HepG2 (cell line): ENCODE data around the gene TNFRSF18. TPM values are rescaled to one million over a fixed set of nuclear protein-coding genes. Genes with fewer than 3 reads are reported as not detected.

ENCODE experiments used
- ATAC-seq: fragments of 200-7000 bp; cut with Tn5 transposase; 3 replicates; pipeline ENCODE4 v1.9.1; 2020; ENCODE audit warnings: mild to moderate bottlenecking, moderate library complexity
- BruUV-seq: library from RNA; stranded (reverse); fragments of 400-500 nt; replicated peaks from 2 replicates; lab custom pipeline; 2021; lab: Mats Ljungman, UMichigan
- CTCF ChIA-PET: fragments of 300-600 bp; formaldehyde crosslinking; extraction: SDS; loops from one replicate; lab custom pipeline; 2021; ENCODE audit warnings: low total read pairs, inconsistent platforms, low intra/inter-chr PET ratio; lab: Yijun Ruan, JAX
- POLR2A ChIA-PET: fragments of 350-600 bp; sonication (Branson Sonifier 250); formaldehyde crosslinking; loops from one replicate; lab custom pipeline; 2020; ENCODE audit warnings: antibody characterized with exemption, inconsistent platforms; lab: Yijun Ruan, JAX
- DNase-seq: peaks from one replicate; pipeline ENCODE4 v3.0.0-alpha.2; 2015; ENCODE audit warnings: low spot score
- FAIRE-seq: peaks from 3 replicates; lab custom pipeline; 2011; peaks lifted over from hg19 to GRCh38; lab: Jason Lieb, UNC
- H2AFZ ChIP-seq: one replicate; pipeline ENCODE4 v1.6.1; 2011; ENCODE audit warnings: low read length, inconsistent platforms
- H3K27ac ChIP-seq: fragments of 300-600 bp; 3 replicates; pipeline ENCODE4 v1.8.0; 2011; ENCODE audit warnings: mixed run types, mild to moderate bottlenecking, mixed read lengths, low read length, inconsistent platforms; ENCODE audit not compliant: insufficient read depth; ENCODE audit errors: extremely low read length
- H3K27me3 ChIP-seq, 2 experiments: fragments of 200-600 bp in 1 of 2; 2 replicates in 1 of 2; 3 replicates in 1 of 2; pipeline versions ENCODE4 v1.6.0 to v1.8.0; 2011; ENCODE audit warnings: low read length in 2 of 2, mild to moderate bottlenecking in 2 of 2, moderate library complexity in 2 of 2, inconsistent platforms in 1 of 2; ENCODE audit not compliant: insufficient read depth in 2 of 2, control insufficient read depth in 1 of 2
- H3K36me3 ChIP-seq, 2 experiments: fragments of 200-600 bp in 1 of 2; replicated peaks in 1 of 2; 2 replicates in 1 of 2; 3 replicates in 1 of 2; pipeline versions ENCODE4 v1.5.1 to v1.8.0; 2011; ENCODE audit warnings: low read length in 2 of 2, inconsistent platforms in 1 of 2; ENCODE audit not compliant: insufficient read depth in 2 of 2, control insufficient read depth in 1 of 2
- H3K4me1 ChIP-seq: 2 replicates; pipeline ENCODE4 v1.5.1; 2012; ENCODE audit warnings: low read length, inconsistent platforms; ENCODE audit not compliant: insufficient read depth
- H3K4me2 ChIP-seq: 2 replicates; pipeline ENCODE4 v1.6.0; 2011; ENCODE audit warnings: low read depth, low read length, inconsistent platforms
- H3K4me3 ChIP-seq, 3 experiments: fragments of 200-600 bp in 1 of 3; sonication (generic), shearing (Covaris generic) in 1 of 3; replicated peaks in 1 of 3; 2 replicates each; pipeline ENCODE4 v1.5.1; 2011 to 2016; ENCODE audit warnings: low read length in 3 of 3, inconsistent platforms in 2 of 3, low read depth in 2 of 3, mild to moderate bottlenecking in 2 of 3, control low read depth in 1 of 3, mixed read lengths in 1 of 3; ENCODE audit not compliant: insufficient read depth in 1 of 3
- H3K79me2 ChIP-seq: one replicate; pipeline ENCODE4 v1.6.1; 2011; ENCODE audit warnings: low read length, inconsistent platforms; ENCODE audit not compliant: insufficient read depth
- H3K9ac ChIP-seq: 2 replicates; pipeline ENCODE4 v1.6.0; 2011; ENCODE audit warnings: mild to moderate bottlenecking, low read depth, low read length, inconsistent platforms; ENCODE audit not compliant: insufficient read depth
- H3K9me3 ChIP-seq: 2 replicates; pipeline ENCODE4 v1.5.1; 2012; ENCODE audit warnings: mild to moderate bottlenecking, low read length
- H4K20me1 ChIP-seq: 2 replicates; pipeline ENCODE4 v1.6.0; 2011; ENCODE audit warnings: inconsistent platforms, mild to moderate bottlenecking, low read length, moderate library complexity; ENCODE audit not compliant: insufficient read depth
- AGO1 ChIP-seq: fragments of 200-400 bp; formaldehyde crosslinking; IDR thresholded peaks from 2 replicates; pipeline ENCODE4 v1.6.1; 2017; ENCODE audit warnings: mild to moderate bottlenecking, low read depth, low read length, moderate library complexity; ENCODE audit not compliant: poor library complexity, severe bottlenecking
- DR1 ChIP-seq: sonication (generic); formaldehyde crosslinking; IDR thresholded peaks from 2 replicates; pipeline ENCODE4 v1.8.0; 2021; ENCODE audit warnings: mild to moderate bottlenecking, missing genetic modification reagents, inconsistent platforms
- EEA1 ChIP-seq: sonication (generic); formaldehyde crosslinking; IDR thresholded peaks from 2 replicates; pipeline ENCODE4 v1.5.1; 2020; ENCODE audit warnings: mild to moderate bottlenecking, missing genetic modification reagents, borderline replicate concordance
- HES4 ChIP-seq: sonication (generic); formaldehyde crosslinking; IDR thresholded peaks from 2 replicates; pipeline ENCODE4 v1.9.0; 2021; ENCODE audit warnings: mild to moderate bottlenecking, missing genetic modification reagents, borderline replicate concordance
- IKZF4 ChIP-seq: sonication (generic); formaldehyde crosslinking; IDR thresholded peaks from 2 replicates; pipeline ENCODE4 v1.5.1; 2020; ENCODE audit warnings: borderline replicate concordance, mild to moderate bottlenecking, low read depth, missing genetic modification reagents; ENCODE audit errors: not compliant biosample characterization
- IRF9 ChIP-seq: sonication (generic); formaldehyde crosslinking; IDR thresholded peaks from 2 replicates; pipeline ENCODE4 v1.8.0; 2022; ENCODE audit warnings: missing genetic modification reagents, mild to moderate bottlenecking, borderline replicate concordance
- KLF15 ChIP-seq: sonication (generic); formaldehyde crosslinking; IDR thresholded peaks from 2 replicates; pipeline ENCODE4 v1.8.1; 2023; ENCODE audit warnings: borderline replicate concordance, mild to moderate bottlenecking, inconsistent platforms, missing genetic modification reagents, mixed read lengths
- MAF1 ChIP-seq: sonication (generic); formaldehyde crosslinking; IDR thresholded peaks from 2 replicates; pipeline ENCODE4 v1.5.0; 2020; ENCODE audit warnings: missing genetic modification reagents, borderline replicate concordance
- NONO ChIP-seq, 2 experiments: fragments of 450-650 bp in 1 of 2; sonication (generic) in 1 of 2; formaldehyde crosslinking in 1 of 2; IDR thresholded peaks in 1 of 2; conservative IDR thresholded peaks in 1 of 2; 2 replicates each; pipeline versions ENCODE4 v1.6.1 to v1.8.0; 2017 to 2022; ENCODE audit warnings: mild to moderate bottlenecking in 1 of 2, missing genetic modification reagents in 1 of 2, moderate library complexity in 1 of 2
- PAWR ChIP-seq: sonication (generic); formaldehyde crosslinking; IDR thresholded peaks from 2 replicates; pipeline ENCODE4 v1.4.0; 2020; ENCODE audit warnings: missing genetic modification reagents, mild to moderate bottlenecking, borderline replicate concordance
- RBM22 ChIP-seq: fragments of 200-400 bp; formaldehyde crosslinking; optimal IDR thresholded peaks from 2 replicates; pipeline ENCODE3; 2017; ENCODE audit warnings: mild to moderate bottlenecking, low read length, moderate library complexity
- TEAD2 ChIP-seq: sonication (generic); formaldehyde crosslinking; IDR thresholded peaks from 2 replicates; pipeline ENCODE4 v1.9.0; 2021; ENCODE audit warnings: missing genetic modification reagents
- TRIM24 ChIP-seq: sonication (generic); formaldehyde crosslinking; IDR thresholded peaks from 2 replicates; pipeline ENCODE4 v1.8.0; 2022; ENCODE audit warnings: mild to moderate bottlenecking, missing genetic modification reagents
- ZNF333 ChIP-seq: sonication (generic); formaldehyde crosslinking; IDR thresholded peaks from 2 replicates; pipeline ENCODE4 v1.4.0; 2020; ENCODE audit warnings: mild to moderate bottlenecking, missing genetic modification reagents, borderline replicate concordance
- ZNF383 ChIP-seq: sonication (generic); formaldehyde crosslinking; IDR thresholded peaks from 2 replicates; pipeline ENCODE4 v1.4.0; 2020; ENCODE audit warnings: missing genetic modification reagents, mild to moderate bottlenecking, borderline replicate concordance
- ZNF619 ChIP-seq: sonication (generic); formaldehyde crosslinking; IDR thresholded peaks from 2 replicates; pipeline ENCODE4 v1.4.0; 2020; ENCODE audit warnings: mild to moderate bottlenecking, missing genetic modification reagents
- ZNF687 ChIP-seq: sonication (generic); formaldehyde crosslinking; IDR thresholded peaks from 2 replicates; pipeline ENCODE4 v1.5.1; 2020; ENCODE audit warnings: mild to moderate bottlenecking, missing genetic modification reagents, moderate library complexity
- WGBS: methylation state at CpG from one replicate; pipeline ENCODE4 v1.1.6; 2017; ENCODE audit warnings: low lambda C conversion rate; 5-methylcytosine and 5-hydroxymethylcytosine counted together
- in situ Hi-C: cut with HindIII; loops from 2 replicates; pipeline ENCODE4 v1.10.0; 2017; ENCODE audit warnings: low pct_unique_long_range_greater_than_20kb; ENCODE audit not compliant: extremely low pct_ligation_motif_present
- intact Hi-C: fragments of 100-400 bp; cut with micrococcal nuclease; formaldehyde crosslinking; loops from one replicate; pipeline ENCODE4 v1.10.0; 2022; ENCODE audit not compliant: unreplicated experiment
- polyA plus RNA-seq, 8 experiments: library from polyadenylated mRNA; depleted of rRNA in 3 of 8; stranded (reverse) in 7 of 8; unstranded in 1 of 8; fragments of >200 nt; fragmentation: Illumina TruSeq in 4 of 8; extraction: Trizol in 4 of 8; gene quantifications; 2 replicates each; pipeline versions ENCODE4 v1.2.1 to v1.2.3, GENCODE V29; 2011 to 2016; ENCODE audit warnings: low read depth in 4 of 8, missing spikeins in 1 of 8, mixed read lengths in 1 of 8; ENCODE audit not compliant: insufficient read depth in 1 of 8
- total RNA-seq, 5 experiments: library from RNA; depleted of rRNA; stranded (reverse); fragments of >200 nt; fragmentation: Illumina TruSeq; extraction: Trizol; gene quantifications; 2 replicates each; pipeline ENCODE4 v1.2.3, GENCODE V29; 2016; ENCODE audit warnings: low read depth in 1 of 5
- TF ChIP-seq, protein P1 (sequence below): sonication (generic); formaldehyde crosslinking; IDR thresholded peaks from 2 replicates; pipeline ENCODE4 v1.4.0; 2020; ENCODE audit warnings: missing genetic modification reagents, low read depth, mild to moderate bottlenecking, borderline replicate concordance

The TNFRSF18 gene
- total and polyA plus RNA-seq, 2 of the 13 experiments (the other 11 are each of a cell fraction or from before 2014, with no cell fraction given) = not detected

- Histone ChIP-seq H3K4me2 (no peak overlapping the region), H2AFZ (no peak overlapping the region), H3K79me2 (no peaks in the 10 kb centered on the region), H3K27me3 (no peaks in the 10 kb centered on the region), H3K4me1 (peaks cover 17% of the 10 kb centered on the region), H3K27ac (no peak overlapping the region), H3K9ac (no peak overlapping the region), H4K20me1 (no peaks in the 10 kb centered on the region), H3K36me3 (no peaks in the 10 kb centered on the region), H3K9me3 (no peaks in the 10 kb centered on the region), H3K4me3 (no peak overlapping the region)
- BruUV-seq = no TSS peak
- FAIRE-seq (no peak), ATAC-seq (peak; percentile 22), DNase-seq (peak; percentile 23)
- ChIA-PET POLR2A (no interaction called here), CTCF (no interaction called here)
- 47% methylated on average over 6 of the region's 23 CpGs for WGBS
- intact Hi-C loops (no loop called here), in situ Hi-C loops (no loop called here)
- TF ChIP-seq MAF1 (CRISPR knock-in tag) (no peak), ZNF619 (CRISPR knock-in tag) (no peak), AGO1 (peak; percentile 8), PAWR (no peak), IKZF4 (CRISPR knock-in tag) (no peak), ZNF687 (CRISPR knock-in tag) (0 out of 2 replicates have a peak, but pooled peaks have one; percentile 7), ZNF333 (CRISPR knock-in tag) (no peak), DR1 (CRISPR knock-in tag) (no peak), TEAD2 (CRISPR knock-in tag) (no peak), RBM22 (no peak), IRF9 (CRISPR knock-in tag) (no peak), ZNF383 (CRISPR knock-in tag) (no peak), HES4 (CRISPR knock-in tag) (no peak), NONO (IDR thresholded peaks at IDR 0.05) (no peak), NONO (CRISPR knock-in tag; conservative IDR thresholded peaks at IDR 0.05) (no peak), EEA1 (CRISPR knock-in tag) (no peak), KLF15 (no peak), TRIM24 (CRISPR knock-in tag) (no peak)
- TF ChIP-seq, protein P1, sequence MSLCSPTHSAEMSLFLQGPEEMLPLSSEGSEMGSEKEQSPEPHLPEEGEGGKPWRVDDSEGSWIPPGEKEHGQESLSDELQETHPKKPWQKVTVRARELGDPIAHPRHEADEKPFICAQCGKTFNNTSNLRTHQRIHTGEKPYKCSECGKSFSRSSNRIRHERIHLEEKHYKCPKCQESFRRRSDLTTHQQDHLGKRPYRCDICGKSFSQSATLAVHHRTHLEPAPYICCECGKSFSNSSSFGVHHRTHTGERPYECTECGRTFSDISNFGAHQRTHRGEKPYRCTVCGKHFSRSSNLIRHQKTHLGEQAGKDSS (CRISPR knock-in tag) = no peak
Measured at GRCh38 chr1:1245178-1245816, 38.9 kb upstream of the TNFRSF18 start.
